GM18498 (cell line): ENCODE measurements around the gene ATP8B4.
"Not testable (repeated sequence)": the region's sequence is repeated elsewhere in the genome, so short reads cannot be mapped to it uniquely, and the experiment has no call there.

Source experiments
- ATAC-seq: cut with Tn5 transposase; IDR thresholded peaks from one replicate; pipeline ENCODE4 v1.9.1; 2021; ENCODE audit warnings: mild to moderate bottlenecking, moderate library complexity; ENCODE audit not compliant: unreplicated experiment

ATP8B4 gene, protein sequence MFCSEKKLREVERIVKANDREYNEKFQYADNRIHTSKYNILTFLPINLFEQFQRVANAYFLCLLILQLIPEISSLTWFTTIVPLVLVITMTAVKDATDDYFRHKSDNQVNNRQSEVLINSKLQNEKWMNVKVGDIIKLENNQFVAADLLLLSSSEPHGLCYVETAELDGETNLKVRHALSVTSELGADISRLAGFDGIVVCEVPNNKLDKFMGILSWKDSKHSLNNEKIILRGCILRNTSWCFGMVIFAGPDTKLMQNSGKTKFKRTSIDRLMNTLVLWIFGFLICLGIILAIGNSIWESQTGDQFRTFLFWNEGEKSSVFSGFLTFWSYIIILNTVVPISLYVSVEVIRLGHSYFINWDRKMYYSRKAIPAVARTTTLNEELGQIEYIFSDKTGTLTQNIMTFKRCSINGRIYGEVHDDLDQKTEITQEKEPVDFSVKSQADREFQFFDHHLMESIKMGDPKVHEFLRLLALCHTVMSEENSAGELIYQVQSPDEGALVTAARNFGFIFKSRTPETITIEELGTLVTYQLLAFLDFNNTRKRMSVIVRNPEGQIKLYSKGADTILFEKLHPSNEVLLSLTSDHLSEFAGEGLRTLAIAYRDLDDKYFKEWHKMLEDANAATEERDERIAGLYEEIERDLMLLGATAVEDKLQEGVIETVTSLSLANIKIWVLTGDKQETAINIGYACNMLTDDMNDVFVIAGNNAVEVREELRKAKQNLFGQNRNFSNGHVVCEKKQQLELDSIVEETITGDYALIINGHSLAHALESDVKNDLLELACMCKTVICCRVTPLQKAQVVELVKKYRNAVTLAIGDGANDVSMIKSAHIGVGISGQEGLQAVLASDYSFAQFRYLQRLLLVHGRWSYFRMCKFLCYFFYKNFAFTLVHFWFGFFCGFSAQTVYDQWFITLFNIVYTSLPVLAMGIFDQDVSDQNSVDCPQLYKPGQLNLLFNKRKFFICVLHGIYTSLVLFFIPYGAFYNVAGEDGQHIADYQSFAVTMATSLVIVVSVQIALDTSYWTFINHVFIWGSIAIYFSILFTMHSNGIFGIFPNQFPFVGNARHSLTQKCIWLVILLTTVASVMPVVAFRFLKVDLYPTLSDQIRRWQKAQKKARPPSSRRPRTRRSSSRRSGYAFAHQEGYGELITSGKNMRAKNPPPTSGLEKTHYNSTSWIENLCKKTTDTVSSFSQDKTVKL

DNA sequence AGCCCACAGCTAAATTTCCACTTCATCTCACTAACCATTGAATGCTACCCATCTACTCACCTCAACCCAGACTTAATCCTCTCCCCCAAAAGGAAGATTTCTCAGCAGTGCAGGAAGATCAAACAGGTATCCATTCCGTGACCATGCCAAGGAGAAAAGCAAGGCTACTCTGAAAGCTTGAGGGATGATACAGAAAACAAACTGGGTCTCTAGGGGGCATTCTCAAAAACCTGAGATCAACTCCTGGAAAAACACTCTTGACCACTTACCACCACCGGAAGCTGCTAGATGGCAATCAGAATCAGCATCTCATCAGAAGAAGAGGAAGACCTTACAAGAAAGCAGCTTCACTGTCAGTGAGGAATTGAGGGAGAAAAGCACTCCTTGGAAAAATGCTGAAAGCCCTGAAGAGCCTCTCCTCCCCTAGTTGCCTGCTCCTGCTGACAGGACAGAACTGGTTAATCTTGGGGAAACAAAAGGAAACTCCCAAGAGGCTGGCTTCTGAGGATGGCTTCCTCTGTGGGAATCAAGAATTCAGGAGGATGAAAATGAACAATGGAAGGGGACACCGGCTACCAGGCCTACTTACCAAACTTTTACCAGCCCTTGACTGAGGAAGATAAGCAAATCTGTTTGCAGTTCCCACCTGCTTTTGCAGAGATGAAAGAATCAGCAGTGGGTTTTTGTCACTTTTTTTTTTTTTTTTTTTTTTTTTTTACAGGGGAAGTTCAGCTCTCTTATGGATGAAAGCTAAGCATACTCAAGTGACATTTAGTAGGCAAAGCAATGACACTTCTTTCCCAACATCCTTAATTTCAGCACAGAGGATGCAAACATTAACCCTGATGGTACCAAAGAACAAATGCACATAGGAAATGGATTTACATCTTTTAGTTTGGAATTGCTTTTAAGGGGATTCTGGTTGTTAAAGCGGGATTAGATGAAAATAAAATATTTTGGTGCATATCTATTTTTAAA is at the start of gene ATP8B4:
TSS of gene ATP8B4 (minus strand) at position 171 of the 978 bp plus-strand sequence. CDS start 12,267 bp downstream, outside the sequence.
- ATAC-seq: no peak

DNA sequence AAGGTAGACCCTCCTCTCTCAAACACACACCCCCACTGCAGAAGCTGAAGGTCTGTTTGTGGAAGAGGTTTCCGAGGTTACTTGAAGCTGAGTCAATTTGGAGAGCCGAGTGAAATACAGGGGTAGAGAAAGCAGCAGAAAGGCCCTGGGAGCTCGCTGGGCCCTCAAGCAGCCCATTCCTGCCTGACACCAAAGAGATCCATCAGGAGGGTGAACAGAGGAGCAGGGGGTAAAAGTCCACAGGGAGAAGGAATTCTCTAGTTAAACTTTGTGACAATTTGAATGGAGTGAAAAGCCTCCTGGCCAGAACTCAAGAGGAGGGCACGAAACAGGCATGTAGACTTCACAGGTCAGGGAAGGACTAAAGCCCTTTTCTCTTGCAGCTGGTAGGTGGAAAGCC is 49.3 kb upstream of the ATP8B4 start:
- no peak for ATAC-seq

DNA sequence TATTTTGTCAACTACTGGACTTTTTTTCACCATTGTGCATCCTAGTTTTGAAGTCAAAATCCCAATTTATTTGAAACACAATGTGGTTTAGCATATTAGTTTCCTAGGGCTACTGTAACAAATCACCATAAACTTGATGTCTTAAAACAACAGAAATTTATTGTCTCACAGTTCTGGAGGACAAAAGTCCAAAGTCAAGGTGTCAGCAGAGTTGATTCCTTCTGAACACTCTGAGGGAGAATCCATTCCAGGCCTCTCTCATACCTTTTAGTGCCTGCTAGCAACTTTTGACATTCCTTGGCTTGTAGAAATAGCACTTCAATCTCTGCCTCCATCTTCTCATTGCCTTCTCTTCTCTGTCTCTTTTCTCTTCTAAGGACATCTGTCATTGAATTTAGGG is 48.1 kb upstream of the ATP8B4 start:
- no peak for ATAC-seq

DNA sequence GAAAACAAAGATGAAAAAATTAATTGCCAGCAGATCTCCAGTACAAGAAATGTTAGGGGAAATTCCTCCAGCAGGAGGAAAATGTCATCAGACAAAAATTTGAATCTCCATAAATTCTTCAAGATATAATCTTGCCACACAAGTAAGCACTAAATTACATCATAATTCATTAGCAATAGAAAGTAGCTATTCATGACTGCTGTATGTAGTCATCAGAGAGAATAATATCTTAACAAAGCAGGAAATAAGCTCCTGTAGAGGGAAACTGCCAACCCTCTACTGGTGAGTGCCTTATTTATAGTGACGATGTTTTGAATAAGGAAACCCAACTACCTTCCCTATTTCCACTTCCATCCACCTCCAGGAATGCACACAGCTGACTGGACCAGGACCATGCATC is 47.2 kb upstream of the ATP8B4 start:
- no peak for ATAC-seq

DNA sequence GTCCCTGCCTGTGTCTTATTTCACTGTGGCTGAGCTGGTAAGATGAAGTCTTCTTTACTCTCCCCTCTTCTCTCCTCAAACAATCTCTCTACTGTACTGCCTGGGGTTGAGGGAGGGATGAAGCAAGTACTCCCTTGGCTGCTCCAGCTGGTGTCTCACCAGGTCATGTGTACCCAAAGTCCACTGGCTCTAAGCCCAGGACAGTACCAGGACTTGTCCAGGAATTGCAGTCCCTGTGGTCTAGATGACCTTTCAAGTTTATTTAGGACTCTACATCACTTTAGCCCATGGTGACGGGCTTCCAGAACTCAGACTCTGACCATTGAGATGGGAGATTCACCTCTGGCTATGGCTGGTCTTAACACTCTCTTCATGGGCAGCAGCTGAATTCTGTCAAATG is 45.4 kb upstream of the ATP8B4 start:
- ATAC-seq: no peak

DNA sequence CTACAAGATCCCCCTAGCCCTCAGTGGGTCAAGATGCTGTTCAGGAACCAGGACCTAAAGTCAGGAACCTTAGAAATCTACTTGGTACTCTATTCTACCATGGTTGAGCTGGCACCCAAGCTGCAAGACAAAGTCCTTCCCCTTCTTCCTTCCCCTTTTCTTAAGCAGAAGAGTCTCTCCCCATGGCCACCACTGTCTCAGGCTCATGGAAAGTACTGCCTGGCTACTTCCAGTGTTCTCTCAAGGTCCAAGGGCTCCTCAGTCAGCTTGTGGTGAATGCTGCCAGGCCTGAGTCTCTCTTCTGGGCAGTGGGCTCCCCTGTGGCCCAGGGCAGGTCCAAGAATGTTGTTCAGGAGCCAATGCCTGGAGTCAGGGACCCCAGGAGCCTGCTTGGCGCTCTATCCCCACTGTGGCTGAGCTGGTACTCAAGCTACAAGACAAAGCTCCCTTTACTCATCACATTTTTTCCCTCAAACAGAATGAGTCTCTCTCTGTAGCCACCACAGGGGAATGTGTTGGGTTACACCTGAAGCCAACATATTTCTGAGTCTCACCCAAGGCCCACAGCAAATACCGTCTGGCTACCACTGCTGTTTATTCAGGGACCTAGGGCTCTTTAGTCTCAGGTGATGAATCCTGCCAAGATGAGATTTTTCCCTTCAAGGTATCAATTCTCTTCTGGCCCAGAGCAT is 44.8 kb upstream of the ATP8B4 start:
- ATAC-seq: no peak

DNA sequence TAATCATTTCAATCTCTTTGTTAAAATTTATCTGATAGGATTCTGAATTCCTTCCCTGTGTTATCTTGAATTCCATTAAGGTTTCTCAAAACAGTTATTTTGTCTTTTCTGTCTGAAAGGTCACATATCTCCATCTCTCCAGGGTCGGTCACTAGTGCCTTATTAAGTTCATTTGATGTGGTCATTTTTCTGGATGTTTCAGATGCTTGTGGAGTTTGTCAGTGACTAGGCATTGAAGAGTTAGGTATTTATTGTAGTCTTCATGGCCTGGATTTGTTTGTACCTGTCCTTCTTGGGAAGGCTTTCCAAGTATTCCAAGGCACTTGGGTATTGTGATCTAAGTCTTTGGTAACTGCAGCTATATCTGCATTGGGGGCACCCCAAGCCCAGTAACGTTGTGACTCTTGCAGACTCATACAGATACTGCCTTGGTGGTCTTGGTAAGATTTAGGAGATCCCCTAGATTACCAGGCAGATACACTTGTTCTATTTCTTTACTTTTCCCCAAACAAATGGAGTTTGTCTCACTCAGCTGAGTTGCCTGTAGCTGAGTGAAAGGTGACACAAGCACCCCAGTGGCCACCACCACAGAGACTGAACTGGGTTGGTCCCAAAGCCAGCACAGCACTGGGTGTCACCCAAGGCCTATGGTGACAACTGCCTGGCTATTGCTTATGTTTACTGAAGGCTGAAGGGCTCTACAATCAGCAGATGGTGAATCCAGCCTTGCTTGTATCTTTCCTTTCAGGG is 44.1 kb upstream of the ATP8B4 start:
- ATAC-seq: no peak

DNA sequence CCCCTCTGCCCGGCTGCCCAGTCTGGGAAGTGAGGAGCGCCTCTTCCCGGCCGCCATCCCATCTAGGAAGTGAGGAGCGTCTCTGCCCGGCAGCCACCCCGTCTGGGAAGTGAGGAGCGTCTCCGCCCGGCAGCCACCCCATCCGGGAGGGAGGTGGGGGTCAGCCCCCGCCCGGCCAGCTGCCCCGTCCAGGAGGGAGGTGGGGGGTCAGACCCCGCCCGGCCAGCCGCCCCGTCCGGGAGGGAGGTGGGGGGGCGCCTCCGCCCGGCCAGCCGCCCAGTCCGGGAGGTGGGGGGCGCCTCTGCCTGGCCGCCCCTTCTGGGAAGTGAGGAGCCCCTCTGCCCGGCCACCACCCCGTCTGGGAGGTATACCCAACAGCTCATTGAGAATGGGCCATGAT is 39.2 kb upstream of the ATP8B4 start:
- not testable (repeated sequence) for ATAC-seq

DNA sequence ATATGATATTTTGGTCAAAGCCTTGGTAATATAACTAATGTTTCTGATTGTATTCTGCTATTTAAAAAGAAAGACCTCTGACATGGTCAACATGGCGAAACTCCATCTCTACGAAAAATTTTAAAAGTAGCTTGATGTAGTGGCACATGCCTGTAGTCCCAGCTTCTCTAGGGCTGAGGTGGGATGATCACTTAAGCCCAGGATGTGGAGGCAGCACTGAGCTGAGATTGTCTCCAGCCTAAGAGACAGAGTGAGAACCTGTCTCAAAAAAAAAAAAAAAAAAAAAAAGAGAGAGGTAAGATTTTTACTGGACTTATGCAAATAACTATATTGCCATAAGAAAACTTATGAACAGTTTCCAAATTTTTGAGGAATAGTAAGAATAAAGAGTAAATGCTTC is 32.4 kb upstream of the ATP8B4 start:
- no peak for ATAC-seq

DNA sequence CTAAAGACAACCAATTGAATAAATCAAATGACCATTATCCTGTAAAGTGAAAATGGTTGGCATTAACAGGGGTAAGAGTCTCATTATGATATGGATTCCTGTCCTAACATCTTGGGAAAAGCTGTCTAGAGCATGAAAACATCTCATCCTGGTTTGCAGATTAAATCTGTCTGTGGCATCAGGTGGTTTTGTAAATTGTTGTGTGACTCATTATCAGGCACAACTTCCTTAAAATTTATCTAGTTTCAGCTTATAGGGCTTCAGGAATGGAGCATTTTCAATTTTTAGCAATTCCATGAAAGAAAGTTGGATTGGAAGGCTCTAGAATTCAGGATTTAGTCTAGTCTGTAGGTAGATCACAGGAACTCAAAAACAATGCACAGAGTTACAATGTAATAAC is 31.8 kb upstream of the ATP8B4 start:
- ATAC-seq: no peak

DNA sequence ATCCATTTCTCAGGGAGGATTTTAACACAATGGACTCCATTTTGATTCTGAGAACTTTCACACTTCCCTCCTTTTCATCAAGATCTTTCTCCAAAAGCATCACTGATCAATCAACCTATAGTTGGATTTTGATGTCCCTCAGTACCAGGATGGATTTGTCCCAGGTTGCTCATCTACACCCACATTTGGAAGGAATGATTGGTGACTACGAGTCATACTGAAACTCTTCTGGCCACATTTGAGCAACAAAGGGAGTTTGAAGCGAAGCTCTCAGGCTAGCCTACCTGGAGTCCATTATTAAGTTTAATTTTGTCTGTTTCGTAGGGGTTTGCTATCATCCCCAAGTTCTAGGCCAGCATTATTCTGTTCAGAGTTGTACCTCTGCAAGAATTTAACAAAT is 31.3 kb upstream of the ATP8B4 start:
- ATAC-seq: no peak

DNA sequence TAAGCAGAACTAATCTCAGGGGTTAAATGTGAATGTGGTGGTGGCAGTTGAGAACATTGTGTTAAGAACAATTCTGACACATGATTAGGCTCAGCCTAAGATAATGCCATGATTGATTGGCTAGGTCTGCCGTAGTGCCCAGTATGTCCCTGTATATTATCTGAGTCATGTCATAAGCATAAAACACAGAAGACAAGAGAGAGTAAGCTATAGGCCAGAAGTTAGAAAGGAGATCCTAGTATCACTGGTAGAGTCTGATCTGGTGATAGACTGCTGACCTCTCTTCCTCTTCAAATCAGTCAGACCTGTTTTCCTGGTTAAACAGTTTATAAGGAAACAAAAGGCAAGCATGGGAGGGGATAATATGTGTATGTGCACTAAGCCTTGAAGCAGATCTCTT is 30.1 kb upstream of the ATP8B4 start:
- no peak for ATAC-seq

DNA sequence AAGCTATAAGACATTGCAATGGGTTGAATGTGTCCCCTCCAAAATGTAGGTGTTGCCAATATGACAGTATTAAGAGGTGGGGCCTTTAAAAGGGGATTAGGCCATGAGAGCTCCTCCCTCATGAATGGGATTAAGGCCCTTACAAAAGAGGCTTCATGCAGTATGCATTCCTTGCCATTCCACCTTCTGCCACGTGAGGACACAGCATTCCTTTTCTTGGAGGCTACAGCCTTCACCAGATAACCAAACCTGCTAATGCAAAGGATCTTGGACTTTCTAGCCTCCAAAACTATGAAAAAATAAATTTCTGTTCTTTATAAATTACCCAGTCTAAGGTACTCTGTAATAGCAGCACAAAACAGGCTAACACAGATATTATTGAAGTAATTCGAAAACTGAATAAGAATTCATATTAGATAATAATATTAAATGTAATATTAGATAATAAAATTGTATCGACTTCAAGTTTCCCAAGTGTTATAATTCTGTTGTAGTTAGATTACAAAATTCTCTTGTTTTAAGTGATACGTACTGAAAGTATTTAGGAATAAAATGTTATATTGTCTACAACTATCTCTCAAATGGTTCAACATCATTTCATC is 29.4 kb upstream of the ATP8B4 start:
- ATAC-seq: no peak

DNA sequence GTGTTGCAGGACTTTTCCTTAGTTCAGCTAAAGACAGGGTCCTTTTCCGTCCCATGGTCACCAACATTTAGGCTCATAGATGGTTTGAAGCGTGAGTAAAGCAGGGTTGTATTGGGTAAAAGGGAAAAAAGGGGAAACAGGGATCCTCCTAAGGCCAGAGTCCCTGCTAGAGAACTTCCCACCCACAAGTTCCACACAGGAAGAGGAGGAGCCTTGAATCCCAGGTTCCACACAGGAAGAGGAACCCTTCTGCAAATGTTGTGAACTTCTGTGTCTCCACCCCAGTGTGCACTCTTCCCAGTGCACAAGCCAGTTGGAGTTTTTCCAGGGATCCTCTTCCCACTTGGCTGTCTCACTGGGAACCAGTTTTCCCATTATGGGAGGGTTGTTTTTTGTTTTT is 27.6 kb upstream of the ATP8B4 start:
- no peak for ATAC-seq

DNA sequence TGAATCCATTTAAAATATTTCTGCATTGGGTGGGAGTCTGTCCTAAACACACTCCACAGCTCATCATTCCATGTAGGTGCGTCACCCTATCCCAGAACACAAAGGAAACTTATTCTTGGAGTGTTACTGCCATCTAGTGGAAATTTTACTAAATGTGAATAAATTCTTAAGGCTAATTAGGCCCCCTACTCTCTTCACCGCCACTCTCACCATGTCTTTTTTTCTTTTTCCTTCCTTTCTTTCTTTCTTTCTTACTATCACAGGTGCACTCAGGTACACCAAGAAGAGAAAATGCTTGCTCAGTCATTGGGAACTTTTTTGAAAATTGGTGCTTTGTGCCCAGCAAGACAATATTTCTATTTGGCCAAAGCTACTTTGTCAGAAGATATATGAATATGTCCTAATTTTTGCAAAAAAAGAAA is 26.4 kb upstream of the ATP8B4 start:
- no peak for ATAC-seq

DNA sequence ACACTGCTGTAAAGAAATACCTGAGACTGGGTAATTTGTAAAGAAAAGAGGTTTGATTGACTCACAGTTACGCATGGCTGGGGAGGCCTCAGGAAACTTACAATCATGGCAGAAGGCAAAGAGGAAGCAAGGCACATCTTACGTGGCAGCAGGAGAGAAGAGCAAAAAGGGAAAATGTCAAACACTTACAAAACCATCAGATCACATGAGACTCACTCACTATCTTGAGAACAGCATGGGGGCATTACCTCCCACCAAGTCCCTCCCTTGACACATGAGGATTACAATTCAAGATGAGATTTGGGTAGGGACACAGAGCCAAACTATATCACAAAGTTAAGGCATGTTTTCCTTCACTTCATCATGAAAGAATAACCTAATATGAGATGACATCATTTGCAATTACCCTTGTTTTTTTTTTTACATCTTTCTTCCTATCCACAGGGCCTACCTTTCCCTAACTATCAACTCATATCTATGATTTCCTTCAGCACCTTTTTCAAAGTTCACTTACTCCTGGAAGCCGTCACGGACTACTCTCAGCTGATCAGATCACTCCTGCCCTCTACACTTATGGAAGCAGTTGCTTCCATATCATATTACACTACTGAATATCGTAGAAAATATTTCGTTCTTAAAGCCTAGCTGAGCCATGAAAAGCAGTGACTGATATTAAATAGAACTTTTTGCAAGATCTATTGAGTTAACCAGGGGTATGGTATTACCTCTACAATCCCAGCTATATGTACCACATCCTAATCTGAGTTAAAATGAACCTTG is 25.5 kb upstream of the ATP8B4 start:
- no peak for ATAC-seq

DNA sequence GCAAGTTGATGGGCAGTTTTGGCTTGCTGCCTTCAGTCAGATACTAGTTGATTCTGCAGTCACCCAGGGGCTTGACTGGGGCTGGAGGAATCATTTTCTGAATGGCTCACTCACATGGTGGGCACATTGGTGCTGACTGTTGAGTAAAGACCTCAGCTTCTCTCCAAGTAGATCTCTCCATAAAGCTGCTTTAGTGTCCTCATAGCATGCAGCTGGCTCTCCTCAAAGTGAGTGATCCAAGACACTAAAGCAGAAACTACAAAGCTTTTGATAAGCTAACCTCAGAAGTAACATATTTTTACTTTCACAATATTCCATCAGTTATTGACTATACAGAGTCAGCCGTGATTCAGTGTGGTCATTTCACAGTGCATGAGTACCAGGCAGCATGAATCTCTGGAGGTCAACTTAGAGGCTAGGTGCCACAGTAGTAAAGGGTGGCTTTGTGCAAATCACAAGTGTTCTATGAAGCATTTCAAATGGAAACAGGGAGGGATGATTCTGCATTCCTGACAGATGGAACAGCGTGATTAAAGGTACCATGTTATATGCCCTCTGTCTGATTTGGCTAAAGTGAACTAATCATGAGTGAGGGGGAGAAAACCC is 24.3 kb upstream of the ATP8B4 start:
- no peak for ATAC-seq
